ENCODE results near the gene APOBEC3F.
"Not testable (repeated sequence)": the region's sequence is repeated elsewhere in the genome, so short reads cannot be mapped to it uniquely, and the experiment has no call there.

GRCh38 chr22:39077026-39077840 lies 36.6 kb downstream of the APOBEC3F start, which contains the start of gene APOBEC3G:
- TF ChIP-seq EZH2 (IDR thresholded peaks at IDR 0.05; ENCODE audit: insufficient read depth, poor library complexity, severe bottlenecking); EZH2phosphoT487 (IDR thresholded peaks at IDR 0.05; ENCODE audit: insufficient read depth, low read depth): not testable (repeated sequence)

Measured in GM23248 (cell line).